GM19043 (cell line): ENCODE results near the gene RCE1.
A peak's percentile ranks its signal among the peaks of the same experiment; 100 is the strongest.

Experiments
- ATAC-seq: cut with Tn5 transposase; IDR thresholded peaks from one replicate; pipeline ENCODE4 v1.9.1; 2021; ENCODE audit warnings: low read depth; ENCODE audit not compliant: unreplicated experiment

Gene RCE1

DNA sequence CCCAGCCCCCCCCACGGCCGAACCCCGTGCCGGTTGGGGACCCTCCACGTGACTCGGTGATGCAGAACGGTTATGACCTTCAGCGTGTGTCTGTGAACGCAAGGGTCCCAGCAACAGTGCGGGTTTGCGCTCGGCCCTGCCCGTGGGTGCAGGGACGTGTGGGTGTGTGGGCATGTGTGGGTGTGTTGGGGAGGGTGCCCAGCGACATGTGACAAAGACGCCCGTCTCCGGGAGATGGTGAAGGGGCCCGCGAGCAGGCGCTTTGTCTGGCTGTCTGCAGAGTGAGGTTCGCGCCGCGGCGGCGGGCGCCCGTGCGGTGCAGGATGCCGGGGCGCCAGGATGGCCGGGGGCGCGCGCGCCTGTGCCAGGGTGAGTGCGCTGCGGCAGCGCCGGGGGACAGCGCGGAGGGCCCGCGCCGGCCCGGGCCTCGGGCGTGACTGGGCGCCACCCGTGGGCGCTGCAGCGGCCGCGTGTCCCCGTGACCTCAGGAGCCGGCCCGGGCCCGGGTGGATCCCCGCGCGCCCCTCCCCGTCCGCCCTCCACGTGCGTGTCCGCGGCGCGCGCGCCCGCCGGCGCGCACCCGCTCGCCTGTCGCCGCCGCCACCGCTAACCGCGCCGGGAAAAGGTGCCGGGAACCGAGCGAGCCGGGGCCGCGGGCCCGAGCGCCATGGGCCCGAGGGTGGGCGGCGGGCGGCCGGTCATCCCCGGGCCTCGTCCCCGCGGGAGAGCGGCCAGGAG lies 13.4 kb downstream of the RCE1 start, which contains the start of gene LRFN4:
TSS of gene LRFN4 (plus strand) at position 569 of the 738 bp plus-strand sequence. CDS start 681 bp downstream, outside the sequence.
- peak; percentile 23 for ATAC-seq

DNA sequence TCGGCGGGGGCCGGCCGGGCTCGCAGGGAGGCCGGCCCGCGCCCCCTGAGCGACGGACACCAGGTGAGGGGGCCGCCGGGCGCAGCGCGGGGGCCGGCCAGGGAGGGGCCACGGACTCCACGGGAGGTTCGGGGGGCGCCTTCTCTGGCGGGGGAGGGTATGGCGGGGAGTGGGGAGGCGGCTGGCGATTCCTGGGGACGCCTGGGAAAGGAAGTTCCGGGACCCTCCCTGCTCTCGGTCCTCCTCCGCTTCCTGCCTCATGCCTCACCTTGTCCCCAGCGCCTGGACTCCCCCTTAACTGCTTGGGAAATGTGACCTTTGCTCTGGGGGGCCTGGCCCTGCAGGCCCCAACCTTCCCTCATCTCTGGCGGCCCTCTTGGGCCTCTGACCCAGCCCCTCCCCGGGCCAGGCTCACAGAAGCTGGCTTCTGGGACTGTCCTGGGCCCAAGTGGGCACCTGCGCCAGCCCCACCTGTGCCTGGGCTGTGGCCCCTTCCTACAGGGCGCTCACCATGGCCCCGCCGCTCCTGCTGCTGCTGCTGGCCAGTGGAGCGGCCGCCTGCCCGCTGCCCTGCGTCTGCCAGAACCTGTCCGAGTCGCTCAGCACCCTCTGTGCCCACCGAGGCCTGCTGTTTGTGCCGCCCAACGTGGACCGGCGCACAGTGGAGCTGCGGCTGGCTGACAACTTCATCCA lies 14.1 kb downstream of the RCE1 start:
- ATAC-seq, result no peak

DNA sequence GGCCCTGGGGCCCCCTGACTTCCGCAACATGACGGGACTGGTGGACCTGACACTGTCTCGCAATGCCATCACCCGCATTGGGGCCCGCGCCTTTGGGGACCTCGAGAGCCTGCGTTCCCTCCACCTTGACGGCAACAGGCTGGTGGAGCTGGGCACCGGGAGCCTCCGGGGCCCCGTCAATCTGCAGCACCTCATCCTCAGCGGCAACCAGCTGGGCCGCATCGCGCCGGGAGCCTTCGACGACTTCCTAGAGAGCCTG lies 14.6 kb downstream of the RCE1 start:
- no peak for ATAC-seq

- no peak for ATAC-seq
Measured at GRCh38 chr11:66858186-66858938, 15.1 kb downstream of the RCE1 start.

GRCh38 chr11:66858939-66859685 lies 15.9 kb downstream of the RCE1 start:
- ATAC-seq, result no peak

DNA sequence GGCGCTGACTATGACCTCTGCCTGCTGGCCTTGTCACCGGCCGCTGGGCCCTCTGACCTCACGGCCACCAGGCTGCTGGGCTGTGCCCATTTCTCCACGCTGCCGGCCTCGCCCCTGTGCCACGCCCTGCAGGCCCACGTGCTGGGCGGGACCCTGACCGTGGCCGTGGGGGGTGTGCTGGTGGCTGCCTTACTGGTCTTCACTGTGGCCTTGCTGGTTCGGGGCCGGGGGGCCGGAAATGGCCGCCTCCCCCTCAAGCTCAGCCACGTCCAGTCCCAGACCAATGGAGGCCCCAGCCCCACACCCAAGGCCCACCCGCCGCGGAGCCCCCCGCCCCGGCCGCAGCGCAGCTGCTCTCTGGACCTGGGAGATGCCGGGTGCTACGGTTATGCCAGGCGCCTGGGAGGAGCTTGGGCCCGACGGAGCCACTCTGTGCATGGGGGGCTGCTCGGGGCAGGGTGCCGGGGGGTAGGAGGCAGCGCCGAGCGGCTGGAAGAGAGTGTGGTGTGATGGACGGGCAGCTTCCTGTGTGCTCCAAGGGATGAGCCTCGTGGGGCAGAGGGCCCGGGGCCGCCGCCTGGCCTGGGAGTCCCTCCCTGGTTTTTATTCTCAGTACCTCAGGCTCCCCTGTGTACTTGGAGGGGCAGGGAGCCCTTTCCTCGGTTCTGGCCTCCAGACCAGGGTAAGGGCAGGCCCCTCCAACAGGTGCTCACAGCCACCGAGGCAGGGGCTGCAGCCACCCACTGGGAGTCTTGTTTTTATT lies 16.6 kb downstream of the RCE1 start:
- ATAC-seq, result no peak

GRCh38 chr11:66860449-66860831 lies 17.2 kb downstream of the RCE1 start:
- ATAC-seq, result no peak

DNA sequence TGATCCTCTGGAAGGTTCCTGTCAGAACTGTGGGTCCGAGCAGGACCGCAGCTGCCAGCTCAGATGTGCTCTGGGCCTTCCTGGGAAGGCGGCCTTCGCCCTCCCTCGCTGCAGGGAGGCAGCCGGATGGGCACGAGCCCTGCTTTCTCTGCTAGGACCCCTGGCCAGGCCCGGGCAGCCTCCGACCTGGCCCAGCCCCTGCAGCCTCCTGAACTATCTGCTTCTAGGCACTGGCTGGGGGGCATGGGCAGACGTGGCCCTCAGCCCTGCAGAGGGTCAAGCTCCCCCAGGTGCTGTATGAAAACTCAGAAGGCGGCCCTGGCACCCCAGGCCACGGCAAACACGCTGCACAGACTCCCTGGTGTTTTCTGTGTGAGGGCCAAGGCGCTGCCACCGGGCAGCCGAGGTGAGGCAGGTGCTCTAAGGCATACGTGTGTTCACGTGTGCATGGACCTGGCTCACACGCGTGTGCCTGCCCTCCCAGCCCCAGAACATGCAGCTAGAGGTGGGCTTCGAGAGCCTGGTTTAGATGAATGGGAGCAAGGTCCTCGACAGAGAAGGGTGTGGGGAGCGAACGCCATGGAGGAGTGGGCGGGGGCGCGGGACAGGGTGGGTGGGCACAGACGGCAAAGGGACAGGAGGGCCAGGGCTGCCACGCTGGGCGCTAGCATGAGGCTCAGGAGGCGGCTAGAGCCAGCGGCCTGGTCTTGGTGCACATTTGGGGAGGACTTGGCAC lies 18.0 kb downstream of the RCE1 start:
- ATAC-seq, result no peak

DNA sequence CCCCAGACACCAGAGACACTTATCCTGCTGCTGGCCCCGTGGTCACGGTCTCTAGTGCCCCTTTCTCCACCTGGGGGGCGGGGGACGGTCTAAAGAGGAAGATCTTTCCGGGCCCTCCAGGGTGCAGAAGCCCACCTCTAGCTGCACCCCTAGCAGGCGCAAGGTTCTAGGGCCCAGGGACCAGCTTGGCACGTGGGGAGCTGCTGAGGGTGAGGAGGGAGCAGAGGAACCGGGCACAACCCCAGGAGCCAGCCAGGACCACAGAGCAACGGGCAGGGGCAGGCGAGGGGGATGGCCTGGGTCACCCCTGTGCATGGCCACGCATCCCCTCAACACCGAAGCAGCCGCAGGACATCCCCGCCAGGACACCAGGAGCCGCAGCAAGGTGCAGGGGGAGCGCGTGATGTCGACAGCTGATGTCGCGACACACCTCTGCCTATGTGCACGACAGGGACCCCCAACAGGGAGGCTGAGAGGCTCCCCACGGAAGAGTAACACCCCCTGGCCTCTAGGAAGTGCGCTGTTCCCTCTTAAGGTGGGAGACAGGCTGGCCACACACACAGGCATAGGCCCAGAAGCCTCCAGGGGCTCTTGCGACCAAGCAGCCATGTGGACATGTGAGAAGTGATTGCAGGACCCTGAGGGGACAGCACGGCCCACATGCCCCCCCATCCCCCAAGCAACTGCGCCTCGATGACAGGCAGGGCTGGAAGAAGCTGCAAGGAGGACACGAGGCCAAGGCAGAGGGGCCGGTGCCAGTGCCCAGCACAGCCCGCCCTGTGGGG lies 18.7 kb downstream of the RCE1 start:
- no peak for ATAC-seq

GRCh38 chr11:66862559-66863037 lies 19.4 kb downstream of the RCE1 start:
- no peak for ATAC-seq

DNA sequence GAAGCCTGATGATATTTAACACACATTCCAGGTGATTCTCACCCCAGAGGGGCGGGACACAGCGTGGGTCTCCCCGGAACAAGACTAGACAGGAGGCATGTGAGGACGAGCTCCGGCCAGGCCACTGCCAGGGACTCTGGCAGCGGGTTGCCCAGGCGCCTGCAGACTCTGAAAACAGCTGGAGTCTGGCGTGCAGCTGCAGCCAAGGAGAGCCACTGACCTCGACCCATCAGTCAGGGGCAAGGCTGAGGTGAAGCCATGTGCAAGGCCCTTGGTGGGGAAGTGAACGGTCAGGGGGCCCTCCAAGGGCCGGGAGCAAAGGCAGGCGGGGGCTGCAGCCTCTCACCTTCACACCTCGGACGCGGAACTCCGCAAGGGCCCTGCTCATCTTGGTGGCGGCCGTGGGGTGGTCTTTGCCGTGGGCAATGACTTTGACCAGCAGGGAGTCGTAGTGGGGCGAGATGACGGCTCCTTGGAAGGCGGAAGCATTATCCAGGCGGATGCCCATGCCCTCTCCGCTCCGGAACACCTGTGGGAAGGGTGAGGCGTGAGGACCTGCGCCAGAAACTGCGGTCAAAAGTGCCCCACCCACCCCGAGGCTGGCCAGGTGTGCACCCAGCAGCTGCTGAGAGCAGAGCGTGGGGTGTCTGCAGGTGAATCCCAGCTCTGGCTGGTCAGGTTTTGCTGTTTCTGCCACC lies 20.3 kb downstream of the RCE1 start:
- no peak for ATAC-seq

- ATAC-seq, result no peak
Measured at GRCh38 chr11:66864172-66864901, 21.1 kb downstream of the RCE1 start.

- ATAC-seq, result no peak
Measured at GRCh38 chr11:66864924-66865697, 21.9 kb downstream of the RCE1 start.

- ATAC-seq, result no peak
Measured at GRCh38 chr11:66866007-66866406, 22.8 kb downstream of the RCE1 start.

- ATAC-seq, result no peak
Measured at GRCh38 chr11:66866511-66866986, 23.3 kb downstream of the RCE1 start.

DNA sequence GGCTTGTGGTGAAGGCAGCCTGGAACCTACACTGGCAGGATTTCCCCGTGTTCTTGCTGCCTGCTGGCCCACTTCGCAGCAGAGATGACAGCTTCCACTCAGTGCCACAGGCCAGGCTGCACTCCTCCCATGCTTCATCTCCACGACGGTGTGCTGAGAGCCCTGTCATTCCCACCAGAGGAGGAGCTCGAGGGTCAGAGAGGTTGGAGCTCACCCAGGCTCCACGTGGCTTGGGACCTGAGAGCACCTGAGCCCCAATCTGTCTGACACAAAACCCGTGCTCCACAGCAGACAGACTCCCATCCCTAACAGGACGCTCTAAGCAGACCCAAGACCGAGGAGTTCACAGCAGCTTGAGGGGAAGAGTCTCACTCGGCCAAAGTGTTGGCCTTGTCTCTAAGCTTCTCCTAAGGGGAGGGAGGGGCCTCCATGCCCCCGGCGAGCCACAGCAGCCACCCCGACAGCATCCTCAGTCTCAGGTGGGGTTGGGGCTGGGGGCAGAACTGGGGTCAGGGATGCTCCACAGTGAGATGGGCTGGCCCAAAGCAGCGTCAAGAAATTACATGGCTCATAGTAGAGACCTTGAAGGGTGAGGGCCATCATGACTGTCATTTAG lies 24.3 kb downstream of the RCE1 start:
- no peak for ATAC-seq
